HG03342 (cell line): ENCODE measurements around the gene ALPG.
"Not testable (repeated sequence)": the region's sequence is repeated elsewhere in the genome, so short reads cannot be mapped to it uniquely, and the experiment has no call there.

ENCODE experiments used
- ATAC-seq: cut with Tn5 transposase; IDR thresholded peaks from one replicate; pipeline ENCODE4 v1.9.1; 2021; ENCODE audit warnings: mild to moderate bottlenecking, moderate library complexity; ENCODE audit not compliant: unreplicated experiment

ALPG gene

GRCh38 chr2:232418466-232419244 lies 12.0 kb downstream of the ALPG start:
- ATAC-seq: no peak

GRCh38 chr2:232419245-232420072 lies 12.8 kb downstream of the ALPG start:
- no peak for ATAC-seq

- no peak for ATAC-seq
Observed at GRCh38 chr2:232420073-232420454, 13.4 kb downstream of the ALPG start.

DNA sequence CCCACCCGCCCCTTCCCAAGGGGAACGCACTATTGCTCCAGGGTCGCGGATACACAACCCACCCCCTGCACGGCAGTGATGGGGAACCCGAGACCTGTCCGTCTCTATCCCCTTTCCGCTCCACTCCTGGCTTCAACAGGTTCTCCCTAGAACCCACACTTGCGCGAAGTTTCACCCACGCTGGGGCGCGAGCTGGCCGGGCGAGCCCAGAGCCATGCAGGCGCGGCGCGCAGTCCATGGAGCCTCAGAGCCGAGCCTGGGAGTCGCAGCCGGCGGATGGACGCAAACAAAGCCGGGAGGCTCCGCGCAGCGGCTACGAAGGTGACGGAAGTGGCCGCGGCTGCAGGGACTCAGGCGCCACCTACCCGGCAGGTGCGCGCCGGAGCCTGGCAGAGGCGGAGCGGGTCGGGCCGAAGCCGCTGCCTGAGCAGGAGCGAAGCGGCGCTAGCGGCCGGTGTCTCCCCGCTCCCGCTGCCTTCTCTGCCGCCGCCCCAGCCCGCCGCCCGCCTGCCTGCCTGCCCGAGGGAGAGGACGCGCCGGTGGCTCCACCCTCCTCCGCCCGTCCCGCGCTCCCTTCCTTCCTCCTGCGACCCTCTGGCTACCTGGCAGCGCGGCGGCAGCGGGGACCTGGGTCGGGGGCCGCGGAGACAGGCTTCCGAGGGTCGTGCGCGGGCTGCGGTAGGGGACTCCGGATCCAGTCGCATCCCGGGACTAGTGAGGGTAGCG lies 14.0 kb downstream of the ALPG start:
- no peak for ATAC-seq

DNA sequence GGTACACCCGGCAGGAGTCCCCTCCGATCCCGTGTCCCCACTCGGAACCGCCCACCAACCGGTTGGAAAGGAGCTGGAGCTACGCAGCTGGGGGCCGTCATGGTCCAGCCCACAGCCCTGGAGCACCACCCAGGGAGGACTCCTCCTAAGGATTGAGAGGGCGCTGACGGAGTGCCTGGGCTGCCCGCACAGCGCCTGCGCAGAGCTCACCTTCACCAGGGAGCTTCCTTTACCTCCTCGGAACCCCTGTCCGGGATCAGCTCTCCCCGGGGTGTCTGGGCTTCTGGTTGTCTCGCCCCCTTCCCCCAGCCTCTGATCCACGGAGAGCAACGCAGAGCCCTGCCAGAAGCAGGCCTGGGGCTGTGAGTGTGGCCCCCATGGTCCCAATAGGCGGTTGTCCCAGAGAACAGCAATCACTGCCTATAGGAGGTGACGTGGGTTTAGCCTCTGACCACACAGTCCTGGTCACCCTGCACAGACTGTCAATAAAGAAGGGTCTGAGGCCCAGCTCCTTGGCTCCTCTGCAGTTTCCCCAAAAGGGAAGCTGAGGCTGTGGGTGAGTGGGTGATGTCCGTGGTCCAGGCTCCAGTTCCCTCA lies 14.6 kb downstream of the ALPG start:
- no peak for ATAC-seq

DNA sequence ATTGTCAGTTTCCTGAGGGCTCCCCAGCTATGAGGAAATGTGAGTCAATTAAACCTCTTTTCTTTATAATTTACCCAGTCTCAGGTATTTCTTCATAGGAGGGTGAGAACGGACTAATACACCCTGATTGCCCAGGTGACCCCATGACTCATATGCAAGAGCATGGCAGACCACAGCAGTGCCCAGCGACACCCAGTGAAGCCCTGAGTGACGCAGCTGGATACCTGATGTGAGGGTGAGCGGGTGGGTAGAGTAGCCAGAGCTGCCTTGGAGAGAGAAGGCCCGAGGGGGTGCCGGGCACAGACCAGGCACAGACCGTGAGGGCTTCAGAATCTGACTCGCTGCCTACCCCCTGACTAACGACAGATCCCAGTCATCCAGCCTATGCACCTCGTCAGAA lies 15.4 kb downstream of the ALPG start:
- ATAC-seq: no peak

DNA sequence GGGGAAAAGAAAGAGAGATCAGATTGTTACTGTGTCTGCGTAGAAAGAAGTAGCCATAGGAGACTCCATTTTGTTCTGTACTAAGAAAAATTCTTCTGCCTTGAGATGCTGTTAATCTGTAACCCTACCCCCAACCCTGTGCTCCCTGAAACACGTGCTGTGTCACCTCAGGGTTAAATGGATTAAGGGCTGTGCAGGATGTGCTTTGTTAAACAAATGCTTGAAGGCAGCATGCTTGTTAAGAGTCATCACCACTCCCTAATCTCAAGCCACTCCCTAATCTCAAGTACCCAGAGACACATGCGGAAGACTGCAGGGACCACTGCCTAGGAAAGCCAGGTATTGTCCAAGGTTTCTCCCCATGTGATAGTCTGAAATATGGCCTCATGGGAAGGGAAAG lies 16.4 kb downstream of the ALPG start:
- not testable (repeated sequence) for ATAC-seq

DNA sequence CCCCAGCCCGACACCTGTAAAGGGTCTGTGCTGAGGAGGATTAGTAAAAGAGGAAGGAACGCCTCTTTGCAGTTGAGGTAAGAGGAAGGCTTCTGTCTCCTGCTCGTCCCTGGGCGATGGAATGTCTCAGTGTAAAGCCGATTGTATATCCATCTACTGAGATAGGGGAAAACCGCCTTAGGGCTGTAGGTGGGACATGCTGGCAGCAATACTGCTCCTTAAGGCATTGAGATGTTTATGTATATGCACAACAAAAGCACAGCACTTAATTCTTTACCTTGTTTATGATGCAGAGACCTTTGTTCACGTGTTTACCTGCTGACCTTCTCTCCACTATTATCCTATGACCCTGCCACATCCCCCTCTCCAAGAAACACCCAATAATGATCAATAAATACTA lies 16.8 kb downstream of the ALPG start:
- ATAC-seq: not testable (repeated sequence)

GRCh38 chr2:232431705-232432590 lies 25.3 kb downstream of the ALPG start:
- ATAC-seq: no peak

GRCh38 chr2:232432598-232433184 lies 26.0 kb downstream of the ALPG start:
- ATAC-seq: no peak

GRCh38 chr2:232433622-232434021 lies 27.0 kb downstream of the ALPG start:
- not testable (repeated sequence) for ATAC-seq

DNA sequence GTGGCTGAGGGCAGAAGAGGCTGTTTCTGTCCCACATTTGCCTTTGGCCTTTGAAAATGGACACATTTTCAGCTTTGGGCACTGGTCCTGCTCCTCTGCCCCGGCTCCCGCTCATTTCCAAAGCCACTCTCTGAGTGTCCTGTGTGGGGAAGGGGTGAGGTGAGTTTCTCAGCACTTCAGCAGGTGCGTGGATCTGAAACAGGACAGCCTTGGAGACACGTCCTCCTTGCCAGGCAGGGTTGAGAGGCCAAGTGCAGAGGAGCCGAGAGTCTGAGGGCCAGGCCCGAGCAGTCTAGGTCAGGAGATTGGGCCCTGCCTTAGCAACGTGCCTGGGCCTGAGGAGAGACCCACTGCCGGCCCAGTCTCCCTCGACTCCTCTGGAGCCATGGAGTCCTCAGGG lies 27.4 kb downstream of the ALPG start:
- no peak for ATAC-seq

- no peak for ATAC-seq
Observed at GRCh38 chr2:232434563-232435374, 28.1 kb downstream of the ALPG start.

DNA sequence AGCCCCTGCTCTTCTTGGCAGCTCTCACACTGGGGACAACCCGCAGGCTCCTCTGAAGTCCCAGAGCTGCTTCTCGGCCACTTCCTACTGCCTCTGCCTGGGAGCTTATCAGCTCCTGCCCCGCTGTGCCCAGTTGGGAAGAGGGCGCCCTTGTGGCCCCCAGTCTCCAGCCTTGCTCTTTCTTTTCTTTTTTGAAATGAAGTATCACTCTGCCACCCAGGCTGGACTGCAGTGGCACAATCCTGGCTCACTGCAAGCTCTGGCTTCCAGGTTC lies 28.7 kb downstream of the ALPG start:
- no peak for ATAC-seq

DNA sequence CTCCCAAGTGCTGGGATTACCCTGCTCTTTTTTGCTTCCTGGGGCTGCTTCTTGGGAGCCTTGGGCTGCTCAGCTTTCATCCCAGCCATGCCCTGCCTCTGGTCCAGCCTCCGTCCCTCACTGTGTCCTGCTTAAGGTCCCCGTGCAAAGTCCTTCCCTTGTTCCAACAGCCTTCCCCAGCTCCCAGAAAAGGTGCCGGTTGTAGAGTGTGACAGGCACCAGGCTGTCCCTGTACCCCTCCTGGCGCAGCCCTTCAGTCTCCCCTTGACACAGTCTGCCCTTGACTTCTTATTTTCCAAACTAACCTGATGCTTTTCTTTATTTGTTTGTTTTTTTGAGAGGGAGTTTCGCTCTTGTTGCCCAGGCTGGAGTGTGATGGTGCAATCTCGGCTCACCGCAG lies 29.2 kb downstream of the ALPG start:
- ATAC-seq: no peak

DNA sequence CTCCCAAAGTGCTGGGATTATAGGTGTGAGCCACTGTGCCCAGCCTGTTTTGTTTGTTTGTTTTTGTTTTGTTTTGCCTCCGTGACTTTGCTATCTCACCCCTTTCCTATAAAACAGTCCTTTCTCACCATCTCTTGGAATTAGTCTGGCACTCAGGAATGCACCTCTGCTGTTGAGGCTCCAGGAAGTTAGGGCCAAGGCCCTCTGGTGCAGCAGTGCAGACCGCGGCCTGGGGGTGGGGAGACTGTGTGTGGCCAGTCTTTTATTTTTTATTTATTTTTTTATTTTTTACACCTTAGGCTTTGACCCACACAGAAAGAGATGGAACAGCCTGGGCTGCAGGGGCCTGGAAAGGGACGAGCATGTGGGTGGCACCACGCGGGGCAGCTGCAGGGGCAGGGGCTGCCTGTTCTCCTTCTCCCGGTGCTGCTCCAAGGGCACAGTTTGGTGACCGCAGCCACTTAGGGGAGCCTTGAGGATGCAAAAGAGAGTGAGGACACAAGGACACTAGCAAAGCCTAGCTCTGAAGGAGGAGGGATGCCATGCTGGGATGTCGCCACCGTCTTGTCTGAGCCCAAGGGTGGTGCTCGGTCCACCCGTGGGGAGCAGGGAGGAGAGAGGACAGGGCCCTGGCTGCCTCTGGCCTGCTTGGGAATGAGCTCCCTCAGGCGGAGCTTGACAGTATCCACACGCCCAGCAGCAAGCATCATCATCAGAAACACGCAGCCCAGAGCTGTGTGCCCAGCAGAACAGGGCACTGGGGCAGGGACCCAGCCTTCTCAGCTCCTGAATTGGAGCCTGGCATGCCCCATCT lies 29.9 kb downstream of the ALPG start:
- no peak for ATAC-seq

DNA sequence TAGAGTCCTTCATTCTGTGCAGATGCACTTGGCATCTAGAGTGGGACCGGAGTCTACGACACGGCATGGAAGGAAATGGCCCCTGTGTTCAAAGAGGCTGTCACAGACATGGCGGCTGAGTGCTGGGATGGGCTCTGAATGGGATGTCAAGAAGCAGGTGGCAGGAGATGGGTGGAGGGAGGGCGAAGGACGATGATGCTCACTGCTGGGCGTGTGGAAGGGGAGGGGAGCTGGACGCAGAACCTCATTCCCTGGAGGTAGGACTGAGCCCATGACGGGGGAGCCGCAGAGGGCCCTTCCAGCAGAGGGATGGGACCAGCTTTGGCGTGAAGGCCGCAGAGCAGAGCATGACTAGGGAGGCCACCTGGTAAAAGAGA lies 30.5 kb downstream of the ALPG start:
- no peak for ATAC-seq

DNA sequence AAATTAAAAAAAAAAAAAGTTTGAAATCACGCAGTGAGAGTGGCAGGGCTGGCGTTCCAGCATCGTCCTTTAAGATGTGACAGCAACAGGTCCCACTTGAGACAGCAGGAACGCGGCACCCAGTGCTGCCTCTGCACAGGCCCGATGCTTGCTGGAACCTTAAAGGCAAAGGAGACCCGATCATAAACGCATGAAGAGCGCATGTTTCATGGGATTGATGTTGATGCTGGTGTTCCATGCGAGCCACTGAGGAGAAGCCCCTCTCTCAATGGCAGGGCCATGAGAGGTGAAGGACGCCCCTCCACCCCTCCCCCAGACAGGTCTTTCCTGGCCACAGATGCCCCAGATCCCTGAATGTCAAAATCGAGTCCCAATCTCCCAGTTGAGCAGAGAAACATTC lies 31.4 kb downstream of the ALPG start:
- no peak for ATAC-seq
